Measurements from ENCODE around the gene PROM1.

PROM1 gene

DNA sequence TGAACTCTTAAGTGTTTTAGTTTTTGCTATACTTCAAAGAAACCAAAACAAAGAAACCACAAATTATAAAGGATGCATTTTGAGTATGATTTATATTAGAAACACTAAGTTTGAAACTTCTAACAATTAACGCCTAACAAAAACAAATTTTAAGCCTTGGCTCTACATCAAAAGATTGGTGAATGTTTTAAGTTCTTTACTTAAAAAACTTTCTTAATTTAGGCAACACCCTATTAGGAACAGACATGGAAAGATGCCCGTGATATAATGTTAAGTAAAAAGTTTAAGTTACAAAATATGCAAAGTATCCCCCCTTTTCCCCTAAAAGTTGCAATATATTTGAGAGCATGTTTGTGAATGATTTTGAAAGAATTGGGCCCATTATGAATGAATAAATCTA, 21.2 kb downstream of the PROM1 start:
- no peak for DNase-seq

GRCh38 chr4:16056681-16057385, 27.0 kb downstream of the PROM1 start:
- DNase-seq = no peak

- DNase-seq = no peak
Measured at GRCh38 chr4:16055873-16056272, 27.9 kb downstream of the PROM1 start.

DNA sequence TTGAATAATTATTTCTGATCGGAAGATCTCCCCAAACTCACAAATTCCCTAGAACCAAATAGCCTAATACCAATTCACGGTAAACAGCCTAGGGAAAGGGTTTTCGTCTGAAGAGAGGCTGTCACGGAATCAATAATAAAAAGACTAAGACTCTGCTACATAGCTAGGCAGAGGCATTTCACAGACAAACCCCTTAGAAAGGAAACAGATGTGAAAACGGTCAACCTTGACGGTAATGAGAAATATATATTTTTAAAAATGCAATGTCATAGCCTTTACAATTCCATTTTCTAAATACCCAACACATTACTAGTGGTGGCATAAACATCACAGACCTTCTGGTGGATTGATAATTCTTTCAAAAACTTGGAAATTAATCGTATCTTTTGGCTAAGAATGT, 28.4 kb downstream of the PROM1 start:
- no peak for DNase-seq

- no peak for DNase-seq
Measured at GRCh38 chr4:16052939-16053338, 30.9 kb downstream of the PROM1 start.

DNA sequence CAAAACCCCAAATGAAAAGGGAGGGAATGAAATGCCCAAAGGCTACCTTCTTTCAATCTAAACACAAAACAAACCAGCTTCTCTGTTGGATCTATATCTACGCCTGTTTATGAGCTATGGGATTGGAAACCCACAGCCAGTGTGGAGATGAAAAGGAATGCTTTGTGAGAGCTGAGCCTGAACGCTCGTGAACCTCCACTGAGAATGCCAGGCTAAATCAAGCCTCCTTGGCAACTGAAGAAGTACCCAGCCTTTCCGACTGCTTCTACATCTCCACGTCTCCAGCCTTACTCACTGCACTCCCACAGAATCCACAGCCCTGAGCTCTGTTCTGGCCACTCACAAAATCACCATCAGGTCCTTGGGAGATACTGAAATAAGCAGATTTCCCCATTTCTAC, 31.8 kb downstream of the PROM1 start:
- DNase-seq = no peak

GRCh38 chr4:16051132-16051531, 32.7 kb downstream of the PROM1 start:
- no peak for DNase-seq

- DNase-seq = no peak
Measured at GRCh38 chr4:16050669-16051068, 33.2 kb downstream of the PROM1 start.

DNA sequence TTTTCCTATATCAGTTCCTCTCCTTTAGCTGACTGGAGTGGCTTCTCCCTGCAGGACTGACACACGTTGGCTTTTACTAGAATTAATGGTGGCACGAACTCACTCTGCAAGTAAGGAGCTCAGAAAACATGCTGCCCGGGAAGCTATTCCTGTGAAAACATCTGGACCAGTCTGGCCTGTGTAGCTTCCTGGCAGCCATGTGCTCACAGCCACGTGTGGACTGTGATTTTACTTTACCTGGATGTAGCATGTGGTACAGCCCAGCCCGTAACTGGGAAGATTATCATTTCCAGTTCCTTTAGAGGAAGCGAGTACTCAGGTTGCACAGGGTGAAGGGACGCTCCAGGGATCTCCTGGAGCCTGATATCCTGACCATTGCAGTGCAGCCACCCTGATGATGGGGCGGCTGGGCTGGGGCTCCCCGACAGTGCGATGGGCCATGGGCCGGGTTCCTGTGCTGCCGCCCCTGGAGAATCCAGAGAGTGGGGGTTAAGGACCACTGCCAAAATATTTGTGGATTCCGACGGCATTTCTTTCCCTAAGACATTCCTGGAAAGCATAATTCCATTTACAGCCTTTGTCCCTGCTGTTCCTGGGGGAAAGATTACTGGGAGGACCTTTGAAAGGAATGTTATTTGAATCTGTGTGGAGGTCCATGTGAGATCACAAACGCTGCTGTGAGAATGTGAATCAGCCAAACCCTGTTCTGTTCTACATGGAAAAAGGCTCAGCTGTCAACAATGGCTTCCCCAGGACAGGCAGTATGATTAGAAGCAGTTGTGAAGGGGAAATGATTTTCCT, 35.0 kb downstream of the PROM1 start:
- DNase-seq = peak; percentile 57

GRCh38 chr4:16045687-16046086, 38.1 kb downstream of the PROM1 start:
- no peak for DNase-seq

- no peak for DNase-seq
Measured at GRCh38 chr4:16043642-16044498, 40.0 kb downstream of the PROM1 start.

DNA sequence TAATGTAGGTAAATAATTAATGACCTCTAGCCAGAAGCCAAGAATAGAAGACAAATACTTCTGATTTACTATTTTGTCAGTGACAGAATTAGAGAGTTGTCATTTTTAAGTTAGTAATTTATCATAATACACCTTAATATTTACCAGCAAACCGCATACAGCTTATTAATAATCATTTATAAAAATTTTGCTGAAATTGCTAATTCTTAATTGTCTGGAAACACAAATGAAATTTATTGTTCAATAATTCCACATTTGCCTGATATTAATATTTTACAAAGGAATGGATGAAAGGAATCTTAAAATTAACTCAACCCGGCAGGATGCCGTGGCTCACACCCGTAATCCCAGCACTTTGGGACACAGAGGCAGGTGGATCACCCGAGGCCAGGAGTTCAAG, 44.7 kb downstream of the PROM1 start:
- no peak for DNase-seq

DNA sequence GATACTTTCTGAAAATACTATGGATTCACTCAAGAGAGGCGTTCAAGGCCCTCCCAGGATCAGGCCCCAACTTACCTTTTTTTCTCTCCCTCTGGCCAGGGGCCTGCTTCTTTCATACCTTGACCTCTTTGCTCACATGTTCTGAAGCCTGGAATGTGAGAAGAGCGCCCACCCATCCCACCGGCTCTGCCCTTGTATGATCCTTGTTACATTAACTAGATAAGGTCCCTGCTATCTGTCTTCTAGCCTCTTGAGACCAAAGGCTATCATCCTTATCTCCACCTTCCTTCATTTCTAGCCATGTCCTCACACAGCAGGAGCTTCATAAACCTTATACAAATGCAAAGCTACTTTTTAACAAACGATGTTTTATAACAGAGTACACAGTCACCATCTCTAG, 45.9 kb downstream of the PROM1 start:
- DNase-seq = no peak

DNA sequence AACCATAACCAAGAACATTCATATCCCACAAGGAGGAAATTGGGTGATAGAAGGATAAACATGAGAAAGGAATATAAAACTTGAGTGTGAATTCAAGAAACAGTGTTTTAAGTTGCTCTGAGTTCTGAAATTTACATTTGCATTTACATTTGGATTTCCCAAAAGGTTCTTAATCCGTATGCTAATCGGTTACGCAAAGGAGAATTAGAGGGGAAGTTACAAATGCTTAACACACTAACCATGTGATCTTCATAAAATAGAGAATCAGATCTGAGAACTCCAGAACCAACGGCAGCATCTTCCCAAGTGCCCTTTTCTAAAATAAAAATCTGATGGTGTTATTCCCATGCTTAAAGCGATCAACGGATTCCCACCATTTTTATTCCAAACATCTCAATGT, 48.0 kb downstream of the PROM1 start:
- no peak for DNase-seq

DNA sequence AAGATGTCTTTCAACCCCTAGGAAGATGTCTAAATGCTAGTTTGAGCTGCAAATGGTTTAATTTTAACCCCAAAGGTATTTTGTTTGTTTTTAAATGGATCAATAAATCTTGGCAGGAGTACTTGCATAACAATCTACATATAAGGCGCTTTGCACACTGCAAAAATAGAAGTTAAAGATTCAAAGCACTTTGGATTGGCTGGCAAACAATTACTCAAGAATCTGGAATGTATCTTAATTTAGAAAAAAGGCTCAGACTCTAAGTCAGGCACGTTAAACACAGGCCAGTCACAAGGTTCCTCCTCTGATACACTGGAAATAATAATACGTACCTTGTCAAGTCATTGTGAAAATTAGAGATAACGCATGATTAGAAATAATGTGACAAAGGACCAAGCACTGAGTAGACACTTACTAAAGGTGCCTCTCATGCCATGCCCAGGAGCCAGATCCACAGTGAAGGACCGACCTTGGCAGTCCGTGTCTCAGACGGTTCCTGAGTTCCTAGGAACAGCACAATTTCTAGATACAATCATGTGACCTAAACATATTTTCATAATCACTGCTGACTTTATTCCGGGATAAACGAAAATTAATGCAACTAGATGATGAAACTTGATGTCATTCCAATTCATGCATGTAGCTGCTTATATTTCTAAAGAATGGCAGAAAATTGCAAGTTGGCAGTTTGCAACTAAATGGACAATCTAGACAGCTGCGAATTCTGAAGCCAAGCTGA, 49.6 kb downstream of the PROM1 start:
- peak; percentile 77 for DNase-seq

GRCh38 chr4:16032396-16032770, 51.4 kb downstream of the PROM1 start:
- DNase-seq = no peak

DNA sequence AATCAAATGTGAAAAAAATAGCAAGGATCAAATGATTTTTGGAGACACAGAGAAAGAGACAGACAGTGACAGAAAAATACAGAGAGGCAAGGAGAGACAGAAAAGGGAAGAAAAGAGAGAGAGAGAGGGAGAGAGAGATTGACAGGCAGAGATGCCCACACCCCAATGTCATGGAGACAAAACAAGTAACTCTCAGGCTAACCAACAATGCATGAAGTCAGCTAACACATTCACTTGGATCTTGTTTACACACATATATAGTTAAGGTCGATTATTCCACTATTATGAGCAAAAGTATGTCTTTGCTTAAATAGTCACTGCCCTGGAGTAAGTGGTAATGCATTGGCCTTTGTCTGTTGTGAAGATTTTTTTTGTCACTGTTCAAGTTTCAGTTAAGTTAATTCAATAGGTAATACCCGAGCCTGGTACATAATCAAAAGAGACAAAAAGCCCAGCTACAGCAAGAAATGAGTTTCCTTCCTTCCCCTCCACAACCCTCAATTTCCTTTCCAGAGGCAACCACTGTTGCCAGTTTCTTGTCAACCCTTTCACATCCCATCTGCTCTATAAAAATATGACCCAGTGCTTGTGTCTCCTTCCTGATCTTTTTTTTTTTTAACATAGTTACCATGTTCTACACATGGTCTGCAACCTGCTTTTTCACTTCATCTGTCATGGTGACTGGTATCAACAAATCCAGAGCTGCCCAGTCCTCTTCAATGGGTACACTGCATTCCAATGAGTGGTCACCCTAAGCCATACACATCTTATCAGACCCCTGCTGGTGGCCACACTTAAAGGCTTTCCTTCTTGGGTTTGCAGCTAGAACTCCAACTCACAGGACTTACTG, 52.1 kb downstream of the PROM1 start:
- no peak for DNase-seq

- DNase-seq = peak; percentile 42
Measured at GRCh38 chr4:16029886-16030285, 53.9 kb downstream of the PROM1 start.

GRCh38 chr4:16029262-16029661, 54.6 kb downstream of the PROM1 start:
- peak; percentile 79 for DNase-seq

- no peak for DNase-seq
Measured at GRCh38 chr4:16027626-16028025, 56.2 kb downstream of the PROM1 start.

GRCh38 chr4:16027114-16027513, 56.7 kb downstream of the PROM1 start:
- no peak for DNase-seq

Data from fibroblast of skin of abdomen (primary cell).